IPS-11a (cell line): Measurements from ENCODE around the gene MYH9.

ENCODE experiments used
- H3K4me3 ChIP-seq: one replicate; pipeline ENCODE4 v1.5.1; 2013; ENCODE audit warnings: low read depth, low read length, control low read depth

The MYH9 gene

DNA sequence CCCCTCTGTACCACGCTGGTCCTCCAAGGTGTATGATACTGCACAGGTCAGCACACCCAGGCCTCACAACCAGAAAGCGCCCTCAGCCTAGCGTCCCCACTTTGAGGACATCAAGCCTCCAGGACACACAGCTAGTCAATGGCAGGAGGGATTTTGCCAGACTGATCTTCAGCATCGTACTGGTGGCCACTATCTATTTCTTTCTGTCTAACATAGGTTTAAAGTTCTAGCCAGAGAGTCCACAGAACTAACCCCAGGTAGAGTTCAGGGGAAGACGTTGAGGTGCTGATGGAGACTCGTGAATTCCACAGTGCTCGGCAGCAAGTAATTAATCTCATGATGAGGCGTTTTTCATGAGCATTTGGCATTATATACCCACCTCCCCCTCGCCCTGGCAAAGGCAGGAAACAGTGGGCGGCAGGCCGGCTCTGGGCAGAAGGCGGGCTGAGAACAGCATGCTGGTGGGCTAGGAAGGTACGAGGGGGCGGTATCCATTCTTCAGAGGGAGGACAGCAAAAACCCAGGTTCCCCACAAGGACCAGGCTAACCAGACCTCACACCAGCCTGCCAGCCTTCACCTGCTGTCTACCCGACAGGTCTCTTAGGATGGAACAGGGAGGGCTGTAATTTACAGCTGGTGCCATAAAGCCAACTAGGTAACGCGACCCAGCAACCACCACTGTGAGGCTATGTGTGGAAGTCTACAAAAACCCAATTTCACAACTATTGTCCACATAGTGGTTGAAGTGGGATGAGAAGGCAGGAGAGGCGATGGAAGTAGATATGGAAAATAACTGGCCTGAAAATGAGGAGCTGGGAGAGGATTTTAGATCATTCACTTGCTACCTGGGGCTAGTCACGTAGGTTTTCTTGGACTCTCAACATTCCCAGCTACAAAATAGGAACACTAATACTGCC lies 18.5 kb downstream of the MYH9 start:
- H3K4me3 ChIP-seq: no peak overlapping the region

- no peak overlapping the region for H3K4me3 ChIP-seq
Observed at GRCh38 chr22:36368359-36368983, 19.3 kb downstream of the MYH9 start.

GRCh38 chr22:36367479-36367878 lies 20.3 kb downstream of the MYH9 start:
- H3K4me3 ChIP-seq: no peak overlapping the region

DNA sequence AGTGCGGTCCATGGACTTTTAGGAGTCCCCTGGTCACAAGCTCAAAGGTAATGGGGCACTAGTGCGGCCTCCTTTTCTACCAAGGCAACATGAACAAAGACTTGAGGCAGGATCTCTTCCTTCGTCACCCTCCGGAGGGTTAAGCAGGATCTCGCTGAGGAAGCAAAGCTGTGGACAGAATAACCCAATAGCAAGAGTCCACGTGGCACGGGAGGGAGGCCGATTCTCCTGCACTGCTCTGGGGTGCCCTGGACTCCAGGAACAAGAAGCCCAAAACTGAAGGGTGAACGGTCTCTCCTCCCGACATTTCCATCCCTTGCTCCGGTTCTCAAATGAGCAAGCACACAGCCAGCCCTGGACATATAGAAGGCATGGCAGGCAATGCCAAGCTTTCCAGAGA lies 20.7 kb downstream of the MYH9 start:
- H3K4me3 ChIP-seq: no peak overlapping the region

- H3K4me3 ChIP-seq: no peak overlapping the region
Observed at GRCh38 chr22:36366291-36366708, 21.5 kb downstream of the MYH9 start.

GRCh38 chr22:36365020-36365411 lies 22.8 kb downstream of the MYH9 start:
- H3K4me3 ChIP-seq: no peak overlapping the region

DNA sequence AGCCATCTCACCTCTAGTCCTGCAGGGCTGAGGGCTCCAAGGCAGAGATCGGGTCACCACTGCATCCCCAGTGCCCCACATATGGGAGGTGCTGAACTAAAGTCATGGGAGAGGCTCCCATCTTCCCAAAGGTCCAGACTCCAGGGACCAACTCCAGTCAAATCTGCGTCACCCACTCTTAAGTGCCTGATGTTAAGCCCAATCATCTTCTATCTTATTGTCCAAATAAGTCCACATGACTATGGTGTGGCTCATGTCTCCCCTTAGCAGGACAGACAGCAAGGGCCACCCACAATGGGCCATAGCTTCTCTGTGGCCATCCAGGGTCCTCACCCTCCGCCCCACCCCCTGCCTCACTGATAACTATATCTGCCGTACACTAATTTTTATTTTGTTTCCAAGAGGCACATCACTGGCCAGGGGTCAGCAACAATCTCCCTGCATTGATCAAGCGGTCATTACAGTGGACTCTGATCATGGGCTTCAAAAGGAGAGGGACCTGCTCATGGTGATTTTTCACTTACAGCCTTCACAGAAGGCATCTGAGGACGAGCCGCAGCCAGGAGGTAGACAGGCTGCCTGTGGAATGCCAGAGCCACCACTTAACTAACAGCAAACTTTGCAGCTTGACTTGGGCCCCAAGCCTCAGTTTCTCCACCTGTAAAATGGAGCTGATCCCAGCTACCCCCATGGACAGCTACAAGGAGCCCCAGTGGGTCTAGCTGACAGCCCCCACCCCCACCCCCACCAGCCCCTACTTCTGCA lies 23.3 kb downstream of the MYH9 start:
- H3K4me3 ChIP-seq: no peak overlapping the region

- H3K4me3 ChIP-seq: no peak overlapping the region
Observed at GRCh38 chr22:36363349-36363981, 24.3 kb downstream of the MYH9 start.

- H3K4me3 ChIP-seq: no peak overlapping the region
Observed at GRCh38 chr22:36362932-36363331, 24.8 kb downstream of the MYH9 start.

GRCh38 chr22:36362075-36362474 lies 25.7 kb downstream of the MYH9 start:
- H3K4me3 ChIP-seq: no peak overlapping the region

GRCh38 chr22:36360871-36361383 lies 26.8 kb downstream of the MYH9 start:
- no peak overlapping the region for H3K4me3 ChIP-seq

DNA sequence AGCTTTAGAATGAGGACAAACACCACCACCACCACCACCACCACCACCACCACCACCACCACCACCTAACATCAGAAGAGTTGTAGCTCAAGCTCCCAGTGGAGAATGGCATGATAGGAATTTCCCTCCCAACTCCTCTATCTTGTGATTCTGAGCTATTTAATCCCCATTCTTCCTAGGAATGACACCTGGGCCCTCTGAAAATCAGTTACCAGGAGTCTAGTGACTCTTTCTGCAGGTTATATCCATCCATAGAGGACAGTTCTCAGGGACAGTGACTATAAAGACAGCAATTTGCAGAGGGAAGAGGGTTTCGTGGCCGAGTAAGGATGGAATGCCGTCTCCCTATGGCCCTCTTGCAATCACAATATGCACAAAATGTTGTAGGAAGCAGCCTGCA lies 27.8 kb downstream of the MYH9 start:
- H3K4me3 ChIP-seq: no peak overlapping the region

DNA sequence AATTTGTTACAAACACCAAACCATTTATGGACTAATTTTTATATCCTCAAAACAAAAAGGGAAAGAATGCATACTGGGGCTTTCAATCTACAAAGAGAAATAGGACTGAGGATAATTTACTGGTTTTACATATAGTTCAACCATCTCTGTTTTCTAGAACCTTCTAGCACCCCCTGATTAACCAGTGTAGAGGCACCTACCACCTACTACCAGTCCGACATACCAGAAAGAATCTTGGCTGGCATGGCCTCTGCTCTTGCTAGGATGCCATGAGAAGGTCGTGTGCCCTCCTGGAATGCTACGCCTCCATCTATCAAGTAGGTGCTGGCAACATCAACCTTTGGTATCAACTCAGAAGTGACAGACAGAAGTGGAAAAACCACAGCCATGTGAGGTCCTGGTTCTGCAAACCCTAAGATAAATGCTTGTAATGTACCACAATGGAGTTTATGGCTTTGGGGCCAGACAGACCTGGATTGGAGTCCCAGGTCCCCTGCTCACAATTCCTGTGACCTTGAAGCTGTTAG lies 28.2 kb downstream of the MYH9 start:
- no peak overlapping the region for H3K4me3 ChIP-seq

- H3K4me3 ChIP-seq: no peak overlapping the region
Observed at GRCh38 chr22:36358533-36359469, 29.0 kb downstream of the MYH9 start.

DNA sequence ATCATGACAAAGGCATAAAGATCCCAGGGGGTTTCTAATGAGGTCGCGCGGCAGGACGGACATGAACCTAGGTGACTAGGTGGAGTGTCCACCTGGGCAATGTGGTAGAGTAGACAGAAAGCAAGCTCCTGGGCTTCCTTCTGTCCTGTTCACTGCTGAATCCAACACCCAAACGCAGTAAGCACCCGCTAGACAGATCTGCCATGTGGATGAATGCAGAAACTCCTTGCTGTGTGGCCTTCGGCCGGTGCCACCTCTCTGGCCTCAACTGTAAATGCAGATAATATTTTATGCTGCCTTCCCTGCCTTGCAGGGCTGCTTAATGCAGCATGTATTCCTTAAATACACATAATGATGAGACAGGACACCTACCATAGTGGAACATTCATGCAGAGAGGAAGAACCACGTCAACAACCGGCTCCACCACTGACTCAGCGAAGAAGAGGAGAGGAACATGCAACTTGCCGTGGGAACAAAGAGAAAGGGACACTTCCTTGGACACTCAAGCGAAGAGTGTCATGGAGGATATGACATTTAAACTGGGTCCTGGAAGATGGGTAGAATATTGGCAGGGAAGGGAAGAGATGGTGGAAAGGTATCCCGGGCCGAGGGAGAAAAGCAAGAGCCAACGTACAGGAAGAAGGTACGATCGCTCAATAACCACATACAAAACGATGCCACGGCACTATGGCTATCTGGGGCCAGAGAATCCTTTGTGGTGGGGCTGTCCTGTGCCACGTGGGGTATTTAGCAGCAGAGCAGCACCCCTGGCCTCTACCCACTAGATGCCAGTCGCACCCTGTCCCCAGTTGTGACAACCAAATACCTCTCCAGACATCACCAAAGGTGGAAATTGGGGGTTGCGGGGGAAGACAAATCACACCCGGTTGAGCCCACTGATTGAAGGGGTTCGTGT lies 30.8 kb downstream of the MYH9 start:
- H3K4me3 ChIP-seq: no peak overlapping the region

GRCh38 chr22:36355894-36356293 lies 31.9 kb downstream of the MYH9 start:
- no peak overlapping the region for H3K4me3 ChIP-seq

- no peak overlapping the region for H3K4me3 ChIP-seq
Observed at GRCh38 chr22:36355362-36355761, 32.4 kb downstream of the MYH9 start.

DNA sequence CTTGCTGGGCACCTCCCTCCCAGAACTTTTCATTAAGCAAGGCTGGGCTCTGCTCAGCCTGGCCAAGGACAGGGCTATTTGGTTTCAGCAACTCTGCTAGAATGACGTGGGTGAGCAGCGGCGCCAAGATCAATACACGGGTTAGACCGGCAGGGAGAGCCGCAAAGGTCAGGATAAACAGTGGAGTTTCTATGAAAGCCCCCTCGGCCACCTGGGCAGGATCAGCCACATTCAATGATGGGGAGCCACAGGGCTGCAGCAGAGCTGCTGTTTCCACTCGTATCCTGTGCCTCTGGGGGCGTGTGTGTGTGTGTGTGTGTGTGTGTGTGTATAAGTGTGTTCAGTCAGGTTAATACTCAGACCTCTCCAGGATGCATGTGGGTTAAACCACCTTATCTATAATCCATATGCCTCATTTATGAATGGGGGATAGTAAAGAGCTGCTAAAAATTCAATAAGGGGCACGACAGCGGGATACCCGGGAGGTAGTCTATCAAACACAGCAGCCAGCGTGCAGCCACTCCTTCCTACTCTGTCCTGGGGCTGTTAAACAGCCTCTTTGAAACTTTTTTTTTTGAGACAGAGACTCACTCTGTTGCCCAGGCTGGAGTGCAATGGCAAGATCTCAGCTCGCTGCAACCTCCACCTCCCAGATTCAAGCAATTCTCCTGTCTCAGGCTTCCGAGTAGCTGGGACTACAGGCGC lies 34.8 kb downstream of the MYH9 start:
- H3K4me3 ChIP-seq: no peak overlapping the region
